ENCODE results near the gene FPR2.

FPR2 gene

GRCh38 chr19:51739466-51740213 is 21.3 kb upstream of the FPR2 start:
- Histone ChIP-seq H3K27ac (ENCODE audit: low read length) (no peak overlapping the region), H3K27me3 (replicated peaks; ENCODE audit: insufficient read depth, low read length) (no peaks in the 10 kb centered on the region), H3F3A (ENCODE audit: insufficient read depth, low read length) (no peaks in the 10 kb centered on the region), H3K9me3 (replicated peaks; ENCODE audit: insufficient read depth, low read length) (no peaks in the 10 kb centered on the region), H3K4me2 (ENCODE audit: low read depth, low read length) (no peak overlapping the region), H3K9me2 (replicated peaks; ENCODE audit: insufficient read depth, low read length) (no peaks in the 10 kb centered on the region), H3K4me1 (ENCODE audit: low read length) (no peaks in the 10 kb centered on the region), H2AFZ (ENCODE audit: low read length) (no peak overlapping the region), H3K36me3 (replicated peaks; ENCODE audit: insufficient read depth, low read length) (no peaks in the 10 kb centered on the region), H3K9ac (ENCODE audit: low read length) (no peak overlapping the region), H3K79me2 (ENCODE audit: low read length) (no peaks in the 10 kb centered on the region), H4K20me1 (ENCODE audit: insufficient read depth, low read length) (no peaks in the 10 kb centered on the region), H3K4me3 (ENCODE audit: low read length) (no peak overlapping the region)
- DNase-seq = no peak
- no peak for TF ChIP-seq EZH2 (optimal IDR thresholded peaks at IDR 0.05; ENCODE audit: low read depth, low read length)

- Histone ChIP-seq H3K4me1 (ENCODE audit: low read length) (no peaks in the 10 kb centered on the region), H3K9me2 (replicated peaks; ENCODE audit: insufficient read depth, low read length) (no peaks in the 10 kb centered on the region)
These were observed 20.6 kb upstream of the FPR2 start for GRCh38 chr19:51740356-51740755.

GRCh38 chr19:51742789-51743188 is 18.2 kb upstream of the FPR2 start:
- Histone ChIP-seq H2AFZ (ENCODE audit: low read length) (no peak overlapping the region), H3K4me2 (ENCODE audit: low read depth, low read length) (no peak overlapping the region), H3K27ac (ENCODE audit: low read length) (no peak overlapping the region), H3K36me3 (replicated peaks; ENCODE audit: insufficient read depth, low read length) (no peaks in the 10 kb centered on the region), H3K4me3 (ENCODE audit: low read length) (no peak overlapping the region), H3K27me3 (replicated peaks; ENCODE audit: insufficient read depth, low read length) (no peaks in the 10 kb centered on the region), H3F3A (ENCODE audit: insufficient read depth, low read length) (no peaks in the 10 kb centered on the region), H3K4me1 (ENCODE audit: low read length) (no peaks in the 10 kb centered on the region), H4K20me1 (ENCODE audit: insufficient read depth, low read length) (no peaks in the 10 kb centered on the region), H3K79me2 (ENCODE audit: low read length) (no peaks in the 10 kb centered on the region), H3K9ac (ENCODE audit: low read length) (no peak overlapping the region), H3K9me3 (replicated peaks; ENCODE audit: insufficient read depth, low read length) (no peaks in the 10 kb centered on the region), H3K9me2 (replicated peaks; ENCODE audit: insufficient read depth, low read length) (no peaks in the 10 kb centered on the region)
- no peak for TF ChIP-seq CTCF (IDR thresholded peaks at IDR 0.05; ENCODE audit: low read length)
- TF ChIP-seq EZH2 (optimal IDR thresholded peaks at IDR 0.05; ENCODE audit: low read depth, low read length) = no peak
- TF ChIP-seq EZH2phosphoT487 (IDR thresholded peaks at IDR 0.05; ENCODE audit: low read length) = no peak
- no peak for DNase-seq

More at GRCh38 chr19:51740356-51740755, 20.6 kb upstream of the FPR2 start:
- no peaks in the 10 kb centered on the region for H3K79me2 ChIP-seq (ENCODE audit: low read length)
- no peak overlapping the region for H3K9ac ChIP-seq (ENCODE audit: low read length)
- H3K4me2 ChIP-seq (ENCODE audit: low read depth, low read length) = no peak overlapping the region
- no peak overlapping the region for H2AFZ ChIP-seq (ENCODE audit: low read length)
- no peaks in the 10 kb centered on the region for H3K27me3 ChIP-seq (replicated peaks; ENCODE audit: insufficient read depth, low read length)
- no peaks in the 10 kb centered on the region for H3F3A ChIP-seq (ENCODE audit: insufficient read depth, low read length)
- TF ChIP-seq EZH2 (optimal IDR thresholded peaks at IDR 0.05; ENCODE audit: low read depth, low read length) = no peak
- TF ChIP-seq EZH2phosphoT487 (IDR thresholded peaks at IDR 0.05; ENCODE audit: low read length) = no peak
- H3K36me3 ChIP-seq (replicated peaks; ENCODE audit: insufficient read depth, low read length) = no peaks in the 10 kb centered on the region
- H3K9me3 ChIP-seq (replicated peaks; ENCODE audit: insufficient read depth, low read length) = no peaks in the 10 kb centered on the region
- no peak for DNase-seq
- no peaks in the 10 kb centered on the region for H4K20me1 ChIP-seq (ENCODE audit: insufficient read depth, low read length)
- no peak overlapping the region for H3K27ac ChIP-seq (ENCODE audit: low read length)
- H3K4me3 ChIP-seq (ENCODE audit: low read length) = no peak overlapping the region

GRCh38 chr19:51743405-51743804 is 17.6 kb upstream of the FPR2 start:
- Histone ChIP-seq H3K9me3 (replicated peaks; ENCODE audit: insufficient read depth, low read length) (no peaks in the 10 kb centered on the region), H2AFZ (ENCODE audit: low read length) (no peak overlapping the region), H3K79me2 (ENCODE audit: low read length) (no peaks in the 10 kb centered on the region), H3K4me2 (ENCODE audit: low read depth, low read length) (no peak overlapping the region), H3K36me3 (replicated peaks; ENCODE audit: insufficient read depth, low read length) (no peaks in the 10 kb centered on the region), H3K9ac (ENCODE audit: low read length) (no peak overlapping the region), H4K20me1 (ENCODE audit: insufficient read depth, low read length) (no peaks in the 10 kb centered on the region), H3K9me2 (replicated peaks; ENCODE audit: insufficient read depth, low read length) (no peaks in the 10 kb centered on the region), H3K27me3 (replicated peaks; ENCODE audit: insufficient read depth, low read length) (no peaks in the 10 kb centered on the region), H3K4me1 (ENCODE audit: low read length) (no peaks in the 10 kb centered on the region), H3F3A (ENCODE audit: insufficient read depth, low read length) (no peaks in the 10 kb centered on the region), H3K4me3 (ENCODE audit: low read length) (no peak overlapping the region), H3K27ac (ENCODE audit: low read length) (no peak overlapping the region)
- no peak for DNase-seq
- TF ChIP-seq EZH2phosphoT487 (IDR thresholded peaks at IDR 0.05; ENCODE audit: low read length) (no peak), CTCF (IDR thresholded peaks at IDR 0.05; ENCODE audit: low read length) (no peak), EZH2 (optimal IDR thresholded peaks at IDR 0.05; ENCODE audit: low read depth, low read length) (no peak)
